HG03139 (cell line): ENCODE results near the gene TBC1D17.

Source experiments
- ATAC-seq: cut with Tn5 transposase; IDR thresholded peaks from one replicate; pipeline ENCODE4 v1.9.1; 2021; ENCODE audit not compliant: unreplicated experiment

TBC1D17 gene

GRCh38 chr19:49877020-49877878 is at the start of gene TBC1D17, which contains the start of gene AKT1S1:
Gene TBC1D17 (plus strand): TSS chr19:49877702. CDS start chr19:49877724, 22 bp downstream.
Gene AKT1S1 (minus strand): TSS chr19:49877355. CDS start chr19:49873295, 4,060 bp downstream.
- peak; percentile 51 for ATAC-seq

DNA sequence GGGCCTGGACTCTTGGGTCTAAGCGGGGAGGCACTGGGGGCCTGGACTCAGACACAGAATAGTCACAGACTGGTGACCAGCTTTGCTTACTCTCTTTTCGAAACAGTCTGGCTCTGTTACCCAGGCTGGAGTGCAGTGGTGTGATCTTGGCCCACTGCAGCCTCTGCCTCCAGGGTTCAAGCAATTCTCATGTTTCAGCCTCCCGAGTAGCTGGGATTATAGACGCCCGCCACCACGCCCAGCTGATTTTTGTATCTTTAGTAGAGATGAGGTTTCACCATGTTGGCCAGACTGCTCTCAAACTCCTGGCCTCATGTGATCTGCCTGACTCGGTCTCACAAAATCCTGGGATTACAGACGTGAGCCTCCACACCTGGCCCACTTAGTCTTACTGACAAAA is 48.3 kb upstream of the TBC1D17 start:
- ATAC-seq = no peak

DNA sequence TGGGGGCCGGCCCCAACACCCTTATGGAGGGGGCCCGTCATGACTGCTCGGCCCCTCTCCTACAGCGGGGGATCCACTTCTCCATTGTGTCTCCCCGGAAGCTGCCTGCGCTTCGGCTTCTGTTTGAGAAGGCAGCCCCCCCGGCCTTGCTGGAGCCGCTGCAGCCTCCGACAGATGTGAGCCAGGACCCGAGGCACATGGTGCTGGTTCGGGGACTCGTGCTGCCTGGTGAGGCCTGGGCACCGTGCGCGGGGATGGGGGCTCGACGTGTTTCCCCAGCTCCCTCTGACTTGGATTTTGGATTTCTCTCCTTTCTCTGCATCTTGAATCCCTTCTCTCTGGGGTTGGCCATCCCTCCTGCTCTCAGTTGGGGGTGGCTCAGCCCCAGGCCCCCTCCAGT is 47.8 kb upstream of the TBC1D17 start:
- ATAC-seq = no peak

DNA sequence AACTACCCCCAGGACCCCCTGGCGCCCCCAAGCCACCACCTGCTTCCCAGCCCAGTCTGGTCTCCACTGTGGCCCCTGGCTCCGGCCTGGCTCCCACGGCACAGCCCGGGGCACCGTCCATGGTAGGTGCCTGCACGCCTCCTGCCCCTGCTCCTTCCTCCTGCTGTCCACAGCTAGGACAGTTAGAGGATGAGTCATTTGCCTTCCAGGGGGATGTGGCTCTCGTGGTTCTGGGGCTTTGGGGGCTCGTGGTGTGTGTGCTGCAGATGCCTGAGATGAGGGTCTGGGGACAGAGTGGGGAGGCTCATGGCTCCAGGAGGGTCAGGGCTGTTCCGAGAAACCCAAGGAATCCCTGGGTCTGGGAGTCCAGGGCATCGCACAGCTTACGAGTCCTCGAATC is 46.7 kb upstream of the TBC1D17 start:
- ATAC-seq = no peak

DNA sequence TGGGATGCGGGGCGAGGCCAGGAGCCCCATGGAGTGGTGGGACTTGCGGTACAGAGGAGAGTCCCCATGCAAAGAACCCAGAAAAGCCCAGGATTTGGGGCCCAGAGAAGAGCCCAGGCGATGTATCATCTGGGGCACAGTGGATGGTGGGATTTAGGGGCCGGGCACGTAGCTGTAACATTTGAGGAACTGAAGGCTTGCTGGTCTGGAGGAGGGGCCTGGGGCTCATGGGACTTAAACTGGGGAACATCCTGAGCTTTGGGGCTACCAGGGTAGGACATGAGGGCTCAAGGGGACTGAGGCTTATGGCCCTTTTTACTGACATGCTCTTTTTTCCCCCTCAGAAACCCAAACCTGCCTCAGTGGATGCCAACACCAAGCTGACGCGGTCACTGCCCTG is 45.9 kb upstream of the TBC1D17 start:
- no peak for ATAC-seq

DNA sequence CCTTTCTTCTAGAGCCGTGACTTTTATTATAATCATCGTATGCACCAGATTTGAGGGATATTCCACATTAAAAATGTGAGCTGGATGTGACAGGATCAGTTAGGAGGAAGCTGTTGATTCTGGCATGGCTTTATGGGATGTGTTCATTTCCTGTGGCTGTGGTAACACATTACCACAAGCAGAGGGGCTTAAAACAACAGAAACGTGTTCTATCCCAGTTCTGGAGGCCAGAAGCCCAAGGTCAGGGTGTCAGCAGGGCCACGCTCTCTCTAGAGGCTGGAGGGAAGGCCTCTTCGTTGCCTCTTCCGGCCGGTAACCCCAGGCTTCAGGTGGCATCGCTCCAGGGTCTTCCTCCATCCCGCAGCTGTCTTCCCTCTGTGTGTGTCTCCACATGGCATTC is 44.9 kb upstream of the TBC1D17 start:
- no peak for ATAC-seq

DNA sequence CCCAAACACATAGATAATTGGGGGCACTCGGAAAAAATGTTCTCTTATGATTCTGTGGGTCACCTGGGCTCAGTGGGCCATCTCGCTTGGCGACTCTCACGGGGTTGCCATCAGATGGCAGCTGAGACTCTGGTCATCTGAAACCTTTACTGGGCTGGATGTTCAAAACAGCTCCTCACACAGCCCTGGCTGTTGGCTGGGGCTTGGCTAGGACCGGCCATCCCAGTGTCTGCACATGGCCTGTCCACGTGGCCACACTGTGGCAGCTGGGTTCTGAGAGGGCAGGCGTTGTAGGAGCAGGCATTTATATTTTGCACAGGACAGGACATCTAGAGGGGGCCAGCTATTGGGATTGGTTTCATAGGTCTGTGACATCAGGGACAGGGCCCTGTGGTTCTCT is 43.9 kb upstream of the TBC1D17 start:
- no peak for ATAC-seq

DNA sequence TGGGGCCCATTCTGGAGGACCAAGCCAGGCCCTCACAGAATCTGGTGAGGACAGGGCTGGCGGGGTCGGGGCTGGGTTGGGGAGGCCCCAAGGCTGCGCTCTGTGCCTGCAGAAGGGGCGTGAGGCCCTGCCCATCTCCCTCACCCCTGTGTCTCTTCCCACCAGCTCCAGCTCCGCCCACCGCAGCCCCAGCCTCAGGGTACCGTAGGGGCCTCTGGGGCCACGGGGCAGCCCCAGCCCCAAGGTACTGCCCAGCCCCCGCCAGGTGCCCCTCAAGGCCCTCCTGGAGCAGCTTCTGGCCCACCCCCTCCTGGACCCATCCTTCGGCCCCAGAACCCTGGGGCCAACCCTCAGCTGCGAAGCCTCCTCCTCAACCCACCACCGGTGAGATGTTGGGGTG is 41.9 kb upstream of the TBC1D17 start:
- no peak for ATAC-seq

DNA sequence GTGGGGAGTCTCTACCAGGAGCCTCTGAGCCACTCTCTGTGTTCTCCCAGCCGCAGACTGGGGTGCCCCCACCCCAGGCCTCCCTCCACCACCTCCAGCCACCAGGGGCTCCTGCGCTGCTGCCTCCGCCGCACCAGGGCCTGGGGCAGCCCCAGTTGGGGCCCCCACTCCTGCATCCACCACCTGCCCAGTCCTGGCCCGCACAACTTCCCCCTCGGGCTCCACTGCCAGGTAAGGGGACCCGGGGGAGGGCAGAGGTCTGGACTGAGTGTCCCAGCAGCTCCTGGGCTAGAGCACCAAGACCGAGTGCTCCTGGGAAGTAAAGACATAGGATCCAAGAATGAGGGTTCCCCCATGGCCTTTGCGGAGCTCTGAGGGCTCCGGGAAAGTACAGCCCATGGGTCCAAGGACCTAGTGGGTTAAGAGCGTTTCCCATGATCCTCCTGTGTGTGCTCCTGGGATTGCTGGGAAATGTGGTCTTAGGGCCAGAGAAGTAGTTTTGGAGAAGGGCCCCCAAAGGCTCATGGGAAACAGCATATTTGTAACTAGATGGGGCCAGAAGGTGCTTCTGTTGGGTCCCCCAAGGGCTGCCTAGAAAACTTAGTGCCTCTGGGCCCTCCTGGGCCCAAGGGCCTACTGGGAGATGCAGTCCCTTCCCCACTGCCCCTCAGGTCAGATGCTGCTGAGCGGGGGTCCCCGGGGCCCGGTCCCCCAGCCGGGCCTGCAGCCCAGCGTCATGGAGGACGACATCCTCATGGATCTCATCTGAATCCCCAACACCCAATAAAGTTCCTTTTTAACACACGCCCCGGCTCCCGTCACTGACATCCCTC is 41.1 kb upstream of the TBC1D17 start:
- no peak for ATAC-seq

DNA sequence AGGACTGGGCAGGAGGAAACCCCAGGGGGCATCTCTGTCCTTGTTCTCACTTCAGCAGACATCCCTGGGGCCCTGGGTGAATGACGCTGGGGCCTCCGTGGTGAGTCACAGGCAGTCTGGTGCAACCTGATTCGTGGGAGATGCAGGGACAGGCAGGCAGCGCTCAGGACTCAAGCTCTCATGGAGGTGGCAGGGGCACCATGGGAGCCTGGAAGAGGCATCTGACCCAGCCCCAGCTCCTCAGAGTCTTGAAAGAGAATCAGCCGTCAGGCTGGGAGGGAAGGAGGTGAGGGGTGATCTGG is 40.5 kb upstream of the TBC1D17 start:
- no peak for ATAC-seq

DNA sequence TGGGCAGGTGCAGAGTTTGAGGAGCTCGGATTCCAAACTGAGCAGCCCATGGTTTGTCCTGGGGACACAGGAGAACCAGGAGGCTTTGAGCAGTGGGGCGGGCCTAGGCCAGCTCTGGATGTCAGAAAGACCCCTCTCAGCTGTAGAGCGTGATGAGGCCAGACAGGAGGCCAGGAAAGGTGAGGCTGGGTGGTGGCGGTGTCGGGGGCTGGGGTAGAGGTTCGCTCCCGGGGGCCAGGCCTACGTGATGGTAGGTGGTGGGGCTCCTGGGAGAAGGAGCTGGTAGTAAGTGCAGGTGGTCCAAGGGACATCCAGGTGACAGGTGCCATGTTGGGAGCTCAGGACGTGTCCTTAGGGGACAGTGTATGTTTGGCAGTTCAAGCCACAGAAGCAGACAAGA is 40.1 kb upstream of the TBC1D17 start:
- no peak for ATAC-seq

- ATAC-seq = no peak
These were observed 38.5 kb upstream of the TBC1D17 start for GRCh38 chr19:49838885-49839588.

- ATAC-seq = no peak
These were observed 37.8 kb upstream of the TBC1D17 start for GRCh38 chr19:49839713-49840112.

- ATAC-seq = no peak
These were observed 37.2 kb upstream of the TBC1D17 start for GRCh38 chr19:49840321-49840720.

GRCh38 chr19:49840736-49841249 is 36.7 kb upstream of the TBC1D17 start:
- ATAC-seq = no peak

- no peak for ATAC-seq
These were observed 34.2 kb upstream of the TBC1D17 start for GRCh38 chr19:49843265-49843664.

- ATAC-seq = no peak
These were observed 33.1 kb upstream of the TBC1D17 start for GRCh38 chr19:49844138-49845095.

DNA sequence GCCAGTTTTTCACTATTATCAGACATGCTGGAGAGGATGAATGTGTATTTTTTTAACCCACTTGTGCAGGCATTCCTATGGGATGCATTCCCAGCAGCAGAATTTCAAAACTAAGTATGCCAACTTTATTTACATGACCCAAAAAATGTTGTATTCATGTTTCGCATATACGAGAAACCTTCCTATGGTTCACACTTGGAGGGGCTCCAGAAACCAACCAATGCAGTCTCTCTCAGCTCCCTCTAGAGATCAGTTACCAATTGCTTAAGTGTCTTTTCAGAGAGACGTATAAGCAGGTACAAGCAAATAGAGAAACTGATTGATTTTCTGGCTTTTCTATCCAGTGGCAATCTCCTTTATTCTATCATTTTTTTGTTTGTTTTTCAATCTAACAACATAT is 32.1 kb upstream of the TBC1D17 start:
- ATAC-seq = no peak

GRCh38 chr19:49846408-49846807 is 31.1 kb upstream of the TBC1D17 start:
- no peak for ATAC-seq
